Measurements from ENCODE around the gene FKBP4. TPM values are rescaled to one million over a fixed set of nuclear protein-coding genes. Genes with fewer than 3 reads are reported as not detected.

The FKBP4 gene
- total and polyA plus RNA-seq, 2 of the 13 experiments (the other 11 are each of a cell fraction or from before 2014, with no cell fraction given) = 25.7 to 66.1 TPM

- no peak overlapping the region for H3K4me2 ChIP-seq (ENCODE audit: low read depth, low read length)
- no peak for ATAC-seq
- H3K4me3 ChIP-seq (replicated peaks in 1 of 3; ENCODE audit: insufficient read depth in 1 of 3, low read depth in 2 of 3, low read length in 3 of 3) = no peak overlapping the region
- 92% methylated on average over 8 of the region's 8 CpGs for WGBS (ENCODE audit: low lambda C conversion rate)
- ChIA-PET POLR2A (interaction anchor here (1.6 kb wide), 1 partner anchor 13 kb away, joined by 3 read pairs; no protein-coding TSS in a partner anchor), CTCF (ENCODE audit: low intra/inter-chr PET ratio, low total read pairs) (no interaction called here)
- H2AFZ ChIP-seq (ENCODE audit: low read length) = no peak overlapping the region
- H3K9me3 ChIP-seq (ENCODE audit: low read length) = no peaks in the 10 kb centered on the region
- H3K4me1 ChIP-seq (ENCODE audit: insufficient read depth, low read length) = no peaks in the 10 kb centered on the region
- in situ Hi-C loops (cut with HindIII; ENCODE audit: extremely low pct_ligation_motif_present, low pct_unique_long_range_greater_than_20kb) (no loop called here), intact Hi-C loops (cut with micrococcal nuclease; ENCODE audit: unreplicated experiment) (no loop called here)
- no peak overlapping the region for H3K27ac ChIP-seq (ENCODE audit: extremely low read length, insufficient read depth, low read length)
- FAIRE-seq = no peak
- TF ChIP-seq NFE2L1 (CRISPR knock-in tag; IDR thresholded peaks at IDR 0.05; ENCODE audit: borderline replicate concordance) = no peak
- no peak for TF ChIP-seq CENPT (CRISPR knock-in tag; IDR thresholded peaks at IDR 0.05; ENCODE audit: low read depth)
- TF ChIP-seq ZNF337 (CRISPR knock-in tag; IDR thresholded peaks at IDR 0.05; ENCODE audit: borderline replicate concordance, low read depth) = no peak
- no peak for TF ChIP-seq PAF1 (CRISPR knock-in tag; IDR thresholded peaks at IDR 0.05)
- TF ChIP-seq ZNF501 (CRISPR knock-in tag; IDR thresholded peaks at IDR 0.05) = no peak
- TF ChIP-seq TFAP4 (IDR thresholded peaks at IDR 0.05; ENCODE audit: borderline replicate concordance, low read depth) = no peak
- H3K36me3 ChIP-seq (replicated peaks in 1 of 2; ENCODE audit: control insufficient read depth in 1 of 2, insufficient read depth in 2 of 2, low read length in 2 of 2) = peaks cover 0 to 3% of the 10 kb centered on the region in 2 experiments; a peak in 3 of 5 replicates
- no peaks in the 10 kb centered on the region for H3K79me2 ChIP-seq (ENCODE audit: insufficient read depth, low read length)
- no peaks in the 10 kb centered on the region for H3K27me3 ChIP-seq (ENCODE audit: control insufficient read depth in 1 of 2, insufficient read depth in 2 of 2, low read length in 2 of 2)
- no peaks in the 10 kb centered on the region for H4K20me1 ChIP-seq (ENCODE audit: insufficient read depth, low read length)
- no peak for DNase-seq (ENCODE audit: low spot score)
- H3K9ac ChIP-seq (ENCODE audit: insufficient read depth, low read depth, low read length) = no peak overlapping the region
- BruUV-seq (replicated peaks) = no TSS peak
Measured at GRCh38 chr12:2836574-2836973, 41.8 kb downstream of the FKBP4 start.

GRCh38 chr12:2841056-2841650 lies 46.4 kb downstream of the FKBP4 start:
- peaks cover 3 to 4% of the 10 kb centered on the region in 2 experiments; a peak in 3 of 5 replicates for H3K36me3 ChIP-seq (replicated peaks in 1 of 2; ENCODE audit: control insufficient read depth in 1 of 2, insufficient read depth in 2 of 2, low read length in 2 of 2)
- no peak overlapping the region for H2AFZ ChIP-seq (ENCODE audit: low read length)
- CTCF ChIA-PET (ENCODE audit: low intra/inter-chr PET ratio, low total read pairs) = no interaction called here
- H3K27ac ChIP-seq (ENCODE audit: extremely low read length, insufficient read depth, low read length) = no peak overlapping the region
- no peaks in the 10 kb centered on the region; a peak in 1 of 5 replicates for H3K27me3 ChIP-seq (ENCODE audit: control insufficient read depth in 1 of 2, insufficient read depth in 2 of 2, low read length in 2 of 2)
- no peak overlapping the region for H3K4me2 ChIP-seq (ENCODE audit: low read depth, low read length)
- intact Hi-C loops (cut with micrococcal nuclease; ENCODE audit: unreplicated experiment) (no loop called here), in situ Hi-C loops (cut with HindIII; ENCODE audit: extremely low pct_ligation_motif_present, low pct_unique_long_range_greater_than_20kb) (no loop called here)
- H3K9ac ChIP-seq (ENCODE audit: insufficient read depth, low read depth, low read length) = no peak overlapping the region
- no peaks in the 10 kb centered on the region for H3K79me2 ChIP-seq (ENCODE audit: insufficient read depth, low read length)
- TF ChIP-seq DRAP1 (CRISPR knock-in tag; IDR thresholded peaks at IDR 0.05) = no peak
- H3K4me1 ChIP-seq (ENCODE audit: insufficient read depth, low read length) = peaks cover 13% of the 10 kb centered on the region
- DNase-seq (ENCODE audit: low spot score) (no peak), FAIRE-seq (no peak), ATAC-seq (no peak)
- 94% methylated on average over 6 of the region's 9 CpGs for WGBS (ENCODE audit: low lambda C conversion rate)
- POLR2A ChIA-PET = no interaction called here
- no peak overlapping the region for H3K4me3 ChIP-seq (replicated peaks in 1 of 3; ENCODE audit: insufficient read depth in 1 of 3, low read depth in 2 of 3, low read length in 3 of 3)
- no peaks in the 10 kb centered on the region for H4K20me1 ChIP-seq (ENCODE audit: insufficient read depth, low read length)
- no peaks in the 10 kb centered on the region for H3K9me3 ChIP-seq (ENCODE audit: low read length)
- BruUV-seq (replicated peaks) = no TSS peak

Data from HepG2 (cell line).